Right lobe of liver (tissue), 6 donors: ENCODE measurements around the gene TSSK2. TPM values are rescaled to one million over a fixed set of nuclear protein-coding genes. Genes with fewer than 3 reads are reported as not detected.

ENCODE experiments used
- ATAC-seq, 4 donors: fragments of 200-7000 bp; cut with Tn5 transposase; one replicate each; pipeline ENCODE4 v1.9.1; 2020; ENCODE audit warnings: mild to moderate bottlenecking in 4 of 4, moderate library complexity in 4 of 4
- DNase-seq, 3 donors: peaks; one replicate each; pipeline ENCODE4 v3.0.0-alpha.2; 2020
- H3K27ac ChIP-seq, 3 donors: fragments of 200-600 bp; one replicate each; pipeline ENCODE4 v1.8.0; 2022
- H3K27me3 ChIP-seq, 2 donors: fragments of 200-600 bp; one replicate each; pipeline ENCODE4 v1.8.0; 2022
- H3K36me3 ChIP-seq, 4 donors: fragments of 200-600 bp; sonication (generic) in 1 of 4; one replicate each; pipeline versions ENCODE4 v1.5.1 to v1.8.0; 2017 to 2022; ENCODE audit warnings: control low read depth in 1 of 4
- H3K4me1 ChIP-seq, 4 donors: fragments of 200-600 bp; sonication (generic) in 1 of 4; one replicate each; pipeline versions ENCODE4 v1.5.1 to v1.8.0; 2017 to 2022; ENCODE audit warnings: control low read depth in 1 of 4
- H3K4me3 ChIP-seq, 3 donors: fragments of 200-600 bp; one replicate each; pipeline ENCODE4 v1.8.0; 2022
- H3K9me3 ChIP-seq, 4 donors: fragments of 200-600 bp; sonication (generic) in 1 of 4; one replicate each; pipeline versions ENCODE4 v1.5.1 to v1.8.0; 2017 to 2022; ENCODE audit warnings: control low read depth in 1 of 4
- CTCF ChIP-seq, 4 donors: fragments of 200-600 bp in 3 of 4; fragments of 450-650 bp in 1 of 4; IDR thresholded peaks; one replicate each; pipeline versions ENCODE4 v1.5.1 to v1.8.0; 2016 to 2022; ENCODE audit warnings: antibody characterized with exemption in 4 of 4, mild to moderate bottlenecking in 2 of 4
- POLR2A ChIP-seq: fragments of 450-650 bp; IDR thresholded peaks from one replicate; pipeline ENCODE4 v1.6.1; 2017; ENCODE audit warnings: antibody characterized with exemption, mild to moderate bottlenecking
- WGBS: methylation state at CpG from one replicate; pipeline ENCODE4 v1.1.6; 2018; ENCODE audit warnings: low coverage, low lambda C conversion rate; ENCODE audit not compliant: insufficient coverage; ENCODE audit errors: missing lambda C conversion rate; 5-methylcytosine and 5-hydroxymethylcytosine counted together
- intact Hi-C, 2 donors: fragments of 100-400 bp; cut with DNase I; formaldehyde crosslinking; loops; one replicate each; pipeline versions ENCODE4 v1.11.2 to v1.14.1; 2022
- total RNA-seq, 6 experiments: library from RNA; depleted of rRNA in 2 of 6; stranded (reverse); fragments of >200 nt in 2 of 6; fragmentation: NEBNext Ultra II Directional in 3 of 6; extraction: Animal tissue kit (Norgen Biotek cat#: 25700) in 3 of 6; gene quantifications; one replicate each; pipeline versions ENCODE4 v1.1.0 to v1.2.4, GENCODE V29; 2016 to 2023
- donor health status: DM: no; HTN: yes; CAD: no.
- donor health status: DM: no; HTN: no; CAD: no.
- donor health status: DM: no; HTN: no; CAD: no.
- donor health status: DM: no; HTN: yes; CAD: no.
- donor health status: DM: no; HTN: yes; CAD: no.

TSSK2 gene
- total RNA-seq, 6 experiments from 2014 or later: not detected

- TF ChIP-seq POLR2A: no peak
- no peak for TF ChIP-seq CTCF (IDR thresholded peaks at IDR 0.05)
- Histone ChIP-seq H3K27ac (no peak overlapping the region), H3K4me1 (peaks cover 2 to 17% (median 8%) of the 10 kb centered on the region in 4 donors), H3K27me3 (no peaks in the 10 kb centered on the region), H3K36me3 (no peaks in the 10 kb centered on the region), H3K4me3 (no peak overlapping the region), H3K9me3 (no peaks in the 10 kb centered on the region)
- intact Hi-C loops: no loop called here
- 100% methylated on average over 7 of the region's 8 CpGs for WGBS
- DNase-seq (no peak), ATAC-seq (no peak)
Measured at GRCh38 chr22:19105456-19105855, 25.7 kb upstream of the TSSK2 start.

DNA sequence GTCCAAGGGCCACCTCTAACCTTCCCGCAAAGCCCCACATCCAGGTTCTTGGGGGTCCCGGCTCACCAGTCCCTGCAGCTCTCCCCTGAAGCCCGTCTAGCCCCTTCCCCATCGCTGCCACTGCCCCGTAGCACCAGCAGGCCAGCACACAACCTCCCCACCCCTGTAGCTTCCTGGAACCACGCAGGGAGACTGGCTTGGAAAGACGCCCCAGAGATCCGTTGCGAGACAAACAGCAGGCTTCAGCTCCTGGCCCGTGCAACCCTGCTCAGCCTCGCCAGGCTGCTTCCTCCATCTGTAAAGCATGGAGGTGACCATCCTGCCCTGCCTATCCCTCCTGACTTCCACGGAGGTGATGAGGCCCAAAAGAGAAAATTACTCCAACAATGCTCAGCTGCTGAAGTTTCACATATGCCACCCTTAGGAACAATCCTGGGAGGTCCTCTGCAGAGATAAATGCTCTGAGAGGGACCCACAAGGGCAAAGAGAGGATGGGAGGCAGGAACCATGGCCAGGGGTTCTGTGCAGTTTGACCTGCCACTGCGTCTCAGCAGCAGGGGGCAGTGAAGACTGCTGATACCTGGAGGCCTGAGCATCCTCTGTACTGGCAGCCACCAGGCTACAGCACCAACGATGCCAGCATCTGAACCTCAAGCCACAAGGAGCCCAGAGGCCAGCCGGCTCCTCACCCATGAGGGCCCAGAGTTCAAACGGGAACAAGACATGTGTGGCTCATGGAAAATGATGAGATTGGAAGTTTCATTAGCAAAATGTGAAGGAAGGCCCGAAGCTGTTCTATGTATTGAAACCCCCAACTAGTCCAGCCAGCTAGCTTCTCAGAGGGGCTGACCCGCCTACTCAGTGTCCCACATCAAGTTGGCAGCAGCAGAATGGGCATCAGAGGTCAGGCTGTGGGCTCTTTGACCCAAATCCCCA, 25.0 kb upstream of the TSSK2 start:
- DNase-seq: no peak
- no peaks in the 10 kb centered on the region for H3K9me3 ChIP-seq
- 53% methylated on average over 11 of the region's 18 CpGs for WGBS
- H3K36me3 ChIP-seq: no peaks in the 10 kb centered on the region
- TF ChIP-seq POLR2A (no peak), CTCF (IDR thresholded peaks at IDR 0.05) (peak; percentile 15 to 32 (median 18))
- no peak overlapping the region for H3K27ac ChIP-seq
- intact Hi-C loops: no loop called here
- no peaks in the 10 kb centered on the region for H3K27me3 ChIP-seq
- peak; percentile 21 to 44 (median 34) for ATAC-seq
- peaks cover 0 to 22% (median 8%) of the 10 kb centered on the region in 4 donors for H3K4me1 ChIP-seq
- no peak overlapping the region for H3K4me3 ChIP-seq

DNA sequence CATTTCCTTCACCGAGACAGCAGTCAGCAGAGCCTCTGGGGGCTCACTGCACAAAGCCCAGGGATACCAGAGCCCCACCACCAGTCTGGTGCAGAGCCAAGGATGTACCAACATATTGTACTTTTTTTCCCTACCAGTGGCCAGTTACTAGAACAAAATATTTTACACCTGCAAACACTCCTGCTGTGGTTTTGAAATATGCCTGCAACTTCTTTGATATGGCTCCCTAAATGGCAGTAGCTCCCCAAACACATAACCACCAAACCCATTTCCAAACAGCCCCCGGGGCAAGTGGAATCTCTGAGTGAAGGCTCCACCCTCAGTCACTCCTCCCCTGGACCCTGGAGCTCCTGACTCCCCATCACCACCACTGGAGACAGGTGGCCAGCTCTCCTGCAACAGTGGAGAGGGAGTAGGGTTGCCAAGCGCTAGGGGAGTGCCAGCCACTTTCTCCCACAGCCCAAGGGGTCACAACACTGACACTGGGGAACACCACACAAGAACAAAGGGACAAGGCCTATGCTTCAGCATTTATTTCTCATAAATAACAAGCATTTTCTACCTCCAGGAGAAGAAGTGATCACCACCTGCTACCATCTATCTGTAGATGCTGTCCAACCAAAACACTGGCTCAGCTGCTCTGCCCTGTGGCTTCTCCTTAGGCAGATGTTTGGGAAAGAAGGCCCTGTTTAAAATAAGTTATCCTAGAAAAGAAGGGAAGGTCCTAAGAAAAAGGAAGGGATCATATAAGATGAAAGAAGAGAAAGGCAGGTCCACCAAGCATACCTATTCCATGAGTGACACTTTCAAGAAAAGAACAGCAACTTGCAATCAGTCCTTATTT, 24.0 kb upstream of the TSSK2 start:
- peaks cover 0 to 22% (median 8%) of the 10 kb centered on the region in 4 donors for H3K4me1 ChIP-seq
- intact Hi-C loops: no loop called here
- H3K4me3 ChIP-seq: no peak overlapping the region
- no peak overlapping the region for H3K27ac ChIP-seq
- ATAC-seq (no peak), DNase-seq (no peak)
- no peaks in the 10 kb centered on the region for H3K9me3 ChIP-seq
- no peak for TF ChIP-seq POLR2A
- TF ChIP-seq CTCF (IDR thresholded peaks at IDR 0.05): no peak
- 75% methylated on average over 2 of the region's 3 CpGs for WGBS
- H3K27me3 ChIP-seq: no peaks in the 10 kb centered on the region
- H3K36me3 ChIP-seq: no peaks in the 10 kb centered on the region

GRCh38 chr22:19107730-19108074, 23.4 kb upstream of the TSSK2 start:
- Histone ChIP-seq H3K27ac (no peak overlapping the region), H3K9me3 (no peaks in the 10 kb centered on the region), H3K36me3 (no peaks in the 10 kb centered on the region), H3K4me3 (no peak overlapping the region), H3K4me1 (peaks cover 0 to 22% (median 8%) of the 10 kb centered on the region in 4 donors), H3K27me3 (no peaks in the 10 kb centered on the region)
- DNase-seq (no peak), ATAC-seq (no peak)
- WGBS: 94% methylated on average over 8 of the region's 8 CpGs
- TF ChIP-seq POLR2A (no peak), CTCF (IDR thresholded peaks at IDR 0.05) (no peak)
- intact Hi-C loops: no loop called here
